Fibroblast of lung (primary cell): Measurements from ENCODE around the gene CPNE4. TPM values are rescaled to one million over a fixed set of nuclear protein-coding genes. Genes with fewer than 3 reads are reported as not detected.
"Not testable (repeated sequence)": the region's sequence is repeated elsewhere in the genome, so short reads cannot be mapped to it uniquely, and the experiment has no call there.

Experiments
- DNase-seq, 2 donors: peaks; one replicate each; pipeline versions ENCODE4 v3.0.0 to v3.0.0-alpha.2; 2010; ENCODE audit warnings: low read depth in 2 of 2
- H2AFZ ChIP-seq: 2 replicates; pipeline ENCODE4 v1.5.1; 2012; ENCODE audit warnings: low read length, control low read depth, inconsistent platforms
- H3K27ac ChIP-seq: 2 replicates; pipeline ENCODE4 v1.5.1; 2011; ENCODE audit warnings: low read length, control low read depth; ENCODE audit not compliant: insufficient read depth
- H3K27me3 ChIP-seq: 2 replicates; pipeline ENCODE4 v1.5.1; 2011; ENCODE audit warnings: mild to moderate bottlenecking, low read length; ENCODE audit not compliant: control insufficient read depth, insufficient read depth
- H3K36me3 ChIP-seq: 2 replicates; pipeline ENCODE4 v1.5.1; 2011; ENCODE audit warnings: low read length; ENCODE audit not compliant: control insufficient read depth, insufficient read depth
- H3K4me1 ChIP-seq: 2 replicates; pipeline ENCODE4 v1.5.1; 2011; ENCODE audit warnings: low read length; ENCODE audit not compliant: control insufficient read depth, insufficient read depth; ENCODE audit errors: extremely low read depth
- H3K4me2 ChIP-seq: 2 replicates; pipeline ENCODE4 v1.5.1; 2011; ENCODE audit warnings: low read length, control low read depth; ENCODE audit not compliant: insufficient read depth; ENCODE audit errors: extremely low read depth
- H3K4me3 ChIP-seq, 4 experiments: fragments of 200-600 bp in 1 of 4; sonication (generic) in 1 of 4; replicated peaks in 1 of 4; 2 replicates each; pipeline ENCODE4 v1.5.1; 2011 to 2016; ENCODE audit warnings: low read length in 4 of 4, low read depth in 3 of 4, mild to moderate bottlenecking in 3 of 4, control low read depth in 2 of 4, inconsistent platforms in 1 of 4, mixed read lengths in 1 of 4; ENCODE audit not compliant: insufficient read depth in 1 of 4; ENCODE audit errors: control extremely low read depth in 1 of 4
- H3K79me2 ChIP-seq: 2 replicates; pipeline ENCODE4 v1.5.1; 2012; ENCODE audit warnings: mild to moderate bottlenecking, low read length, inconsistent platforms; ENCODE audit not compliant: control insufficient read depth, insufficient read depth
- H3K9ac ChIP-seq: 2 replicates; pipeline ENCODE4 v1.5.1; 2011; ENCODE audit warnings: mild to moderate bottlenecking, low read length, control low read depth; ENCODE audit not compliant: insufficient read depth
- H3K9me3 ChIP-seq: 2 replicates; pipeline ENCODE4 v1.5.1; 2012; ENCODE audit warnings: low read depth, low read length; ENCODE audit not compliant: control insufficient read depth, insufficient read depth
- H4K20me1 ChIP-seq: 2 replicates; pipeline ENCODE4 v1.5.1; 2011; ENCODE audit warnings: low read length; ENCODE audit not compliant: control insufficient read depth, insufficient read depth; ENCODE audit errors: extremely low read depth
- CTCF ChIP-seq, 2 donors: IDR thresholded peaks in 1 of 2; conservative IDR thresholded peaks in 1 of 2; 1 replicate in 1 of 2; 2 replicates in 1 of 2; pipeline ENCODE4 v1.5.1; 2011 to 2012; ENCODE audit warnings: low read length in 2 of 2, control low read depth in 1 of 2, inconsistent platforms in 1 of 2, low read depth in 1 of 2, mild to moderate bottlenecking in 1 of 2
- EZH2 ChIP-seq: IDR thresholded peaks from 2 replicates; pipeline ENCODE4 v1.5.1; 2012; ENCODE audit warnings: low read length, control low read depth, mild to moderate bottlenecking; ENCODE audit errors: missing control alignments
- polyA plus RNA-seq, 2 donors: library from polyadenylated mRNA; depleted of rRNA in 1 of 2; stranded (reverse) in 1 of 2; unstranded in 1 of 2; fragments of >200 nt; gene quantifications; 2 replicates each; pipeline ENCODE4 v1.2.1, GENCODE V29; 2011 to 2012; ENCODE audit warnings: missing spikeins in 1 of 2
- total RNA-seq: library from RNA; depleted of rRNA; stranded (reverse); fragments of >200 nt; gene quantifications from 2 replicates; pipeline ENCODE4 v1.2.1, GENCODE V29; 2014

Gene CPNE4
- total and polyA plus RNA-seq, 2 donors (not counting 1 experiment from before 2014, with no cell fraction given): 0.17 TPM; not detected in 1

GRCh38 chr3:131494706-131495105, 540.1 kb downstream of the CPNE4 start:
- DNase-seq: no peak
- Histone ChIP-seq H3K9me3 (no peaks in the 10 kb centered on the region), H3K27ac (no peak overlapping the region), H2AFZ (no peak overlapping the region), H3K79me2 (peaks cover 4% of the 10 kb centered on the region), H3K9ac (no peak overlapping the region), H3K36me3 (peaks cover 5% of the 10 kb centered on the region), H3K4me1 (no peaks in the 10 kb centered on the region), H3K27me3 (no peaks in the 10 kb centered on the region), H3K4me3 (no peak overlapping the region), H3K4me2 (no peak overlapping the region), H4K20me1 (no peaks in the 10 kb centered on the region)
- TF ChIP-seq EZH2 (no peak), CTCF (conservative IDR thresholded peaks at IDR 0.05 in 1 of 2, IDR thresholded peaks at IDR 0.05 in 1 of 2; ENCODE audit: low read depth in 1 of 2, low read length in 2 of 2) (no peak)

GRCh38 chr3:131491775-131492174, 543.0 kb downstream of the CPNE4 start:
- H3K79me2 ChIP-seq: peaks cover 4% of the 10 kb centered on the region
- no peaks in the 10 kb centered on the region for H3K9me3 ChIP-seq
- no peak for TF ChIP-seq EZH2
- TF ChIP-seq CTCF (conservative IDR thresholded peaks at IDR 0.05 in 1 of 2, IDR thresholded peaks at IDR 0.05 in 1 of 2; ENCODE audit: low read depth in 1 of 2, low read length in 2 of 2): no peak
- no peak overlapping the region for H3K4me3 ChIP-seq
- H4K20me1 ChIP-seq: no peaks in the 10 kb centered on the region
- no peak overlapping the region for H3K4me2 ChIP-seq
- peaks cover 3% of the 10 kb centered on the region for H3K36me3 ChIP-seq
- H3K4me1 ChIP-seq: no peaks in the 10 kb centered on the region
- no peak for DNase-seq
- H3K27ac ChIP-seq: no peak overlapping the region
- H2AFZ ChIP-seq: no peak overlapping the region
- H3K9ac ChIP-seq: no peak overlapping the region
- no peaks in the 10 kb centered on the region for H3K27me3 ChIP-seq

- Histone ChIP-seq H3K4me2 (no peak overlapping the region), H3K27me3 (no peaks in the 10 kb centered on the region), H2AFZ (no peak overlapping the region), H3K9me3 (no peaks in the 10 kb centered on the region), H4K20me1 (no peaks in the 10 kb centered on the region), H3K36me3 (peaks cover 3% of the 10 kb centered on the region), H3K4me3 (no peak overlapping the region), H3K4me1 (no peaks in the 10 kb centered on the region), H3K79me2 (peaks cover 4% of the 10 kb centered on the region), H3K27ac (no peak overlapping the region), H3K9ac (no peak overlapping the region)
- no peak for TF ChIP-seq EZH2
- no peak for TF ChIP-seq CTCF (conservative IDR thresholded peaks at IDR 0.05 in 1 of 2, IDR thresholded peaks at IDR 0.05 in 1 of 2; ENCODE audit: low read depth in 1 of 2, low read length in 2 of 2)
- DNase-seq: no peak
Measured at GRCh38 chr3:131491084-131491483, 543.7 kb downstream of the CPNE4 start.

- H3K36me3 ChIP-seq, H3K27ac ChIP-seq, H2AFZ ChIP-seq, H3K27me3 ChIP-seq, H3K9ac ChIP-seq, H4K20me1 ChIP-seq, DNase-seq, H3K79me2 ChIP-seq, H3K4me3 ChIP-seq, H3K4me1 ChIP-seq, H3K4me2 ChIP-seq, H3K9me3 ChIP-seq: not testable (repeated sequence)
Measured at GRCh38 chr3:131486545-131486944, 548.3 kb downstream of the CPNE4 start.
